Progenitor cell of endocrine pancreas (in vitro differentiated cells): ENCODE measurements around the gene ABCB9. TPM values are rescaled to one million over a fixed set of nuclear protein-coding genes. Genes with fewer than 3 reads are reported as not detected.

Experiments used
- DNase-seq: peaks from one replicate; pipeline ENCODE4 v3.0.0; 2021; ENCODE audit warnings: low spot score; ENCODE audit not compliant: unreplicated experiment
- H3K27ac Mint-ChIP-seq: 2 replicates; pipeline ENCODE4 v1.8.0; 2021; ENCODE audit warnings: mild to moderate bottlenecking, moderate library complexity, mixed read lengths
- H3K27me3 Mint-ChIP-seq: 2 replicates; pipeline ENCODE4 v1.8.0; 2021; ENCODE audit warnings: mixed read lengths
- H3K36me3 Mint-ChIP-seq: 2 replicates; pipeline ENCODE4 v1.8.0; 2022; ENCODE audit warnings: mixed read lengths; ENCODE audit not compliant: insufficient read depth
- H3K4me1 Mint-ChIP-seq: 2 replicates; pipeline ENCODE4 v1.8.0; 2021; ENCODE audit warnings: low read depth, mixed read lengths
- H3K4me3 Mint-ChIP-seq: 2 replicates; pipeline ENCODE4 v1.8.0; 2021; ENCODE audit warnings: low read depth, mild to moderate bottlenecking, moderate library complexity, mixed read lengths
- H3K9me3 Mint-ChIP-seq: 2 replicates; pipeline ENCODE4 v1.8.0; 2021; ENCODE audit warnings: low read depth, mixed read lengths
- CTCF ChIP-seq: fragments of 200-600 bp; sonication (generic); IDR thresholded peaks from one replicate; pipeline ENCODE4 v1.5.0; 2021; ENCODE audit warnings: antibody characterized with exemption, mild to moderate bottlenecking; ENCODE audit not compliant: unreplicated experiment
- total RNA-seq: library from RNA; stranded (reverse); gene quantifications from 2 replicates; pipeline ENCODE4 v1.2.1, GENCODE V29; 2021

Gene ABCB9
- total RNA-seq, 1 donor from 2014 or later = 10.4 TPM

GRCh38 chr12:122983789-122984515 is 17.7 kb upstream of the ABCB9 start:
- Mint-ChIP-seq H3K4me1 (peaks cover 15% of the 10 kb centered on the region), H3K36me3 (no peaks in the 10 kb centered on the region), H3K27ac (peak overlapping the region; percentile 60), H3K9me3 (no peaks in the 10 kb centered on the region), H3K4me3 (no peak overlapping the region), H3K27me3 (no peaks in the 10 kb centered on the region)
- no peak for DNase-seq
- TF ChIP-seq CTCF = no peak

DNA sequence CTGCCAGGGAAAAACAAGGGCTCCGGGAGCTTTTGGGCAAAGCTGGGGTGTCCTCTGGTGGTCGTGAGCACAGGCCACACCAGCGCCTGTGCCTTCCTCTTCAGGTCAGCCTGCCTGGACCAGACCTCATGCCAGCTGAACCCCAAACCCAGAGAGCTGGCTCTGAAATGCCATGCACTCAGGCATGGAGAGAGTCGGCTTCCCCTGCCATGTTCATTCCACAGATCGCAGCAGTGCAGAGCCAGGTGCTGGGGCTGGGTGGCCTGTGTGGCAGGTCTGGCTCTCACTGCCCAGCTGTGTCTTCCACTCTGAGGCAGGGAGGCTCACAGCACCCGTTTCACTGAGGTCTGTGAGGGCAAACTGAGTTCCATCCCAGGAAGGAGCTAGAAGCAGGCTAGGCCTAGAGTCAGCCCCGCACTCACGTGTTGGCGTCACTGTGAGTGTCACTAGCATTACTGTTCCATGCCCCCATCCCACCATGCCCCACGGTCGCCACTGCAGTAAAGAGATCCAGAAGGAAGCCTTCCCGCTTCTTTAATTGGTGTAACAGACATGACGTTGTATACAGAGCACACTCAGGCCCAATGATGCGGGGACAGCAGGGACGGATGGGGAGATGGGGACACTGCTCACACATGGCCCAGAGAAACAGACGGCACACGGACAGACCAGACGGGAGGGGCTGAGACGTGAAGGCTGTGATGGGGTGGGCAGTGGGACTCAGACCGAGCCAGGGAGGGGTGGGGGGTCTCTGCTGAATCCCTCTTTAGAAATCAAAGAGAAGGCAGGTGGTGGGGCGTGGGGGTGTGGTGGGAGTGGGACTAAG is 16.9 kb upstream of the ABCB9 start:
- Mint-ChIP-seq H3K36me3 (no peaks in the 10 kb centered on the region), H3K27me3 (no peaks in the 10 kb centered on the region), H3K27ac (no peak overlapping the region), H3K9me3 (no peaks in the 10 kb centered on the region), H3K4me3 (peak overlapping the region; percentile 55), H3K4me1 (peaks cover 15% of the 10 kb centered on the region)
- DNase-seq = no peak
- no peak for TF ChIP-seq CTCF

- DNase-seq = no peak
- H3K4me1 Mint-ChIP-seq = peaks cover 15% of the 10 kb centered on the region
- H3K9me3 Mint-ChIP-seq = no peaks in the 10 kb centered on the region
- H3K36me3 Mint-ChIP-seq = no peaks in the 10 kb centered on the region
- H3K27ac Mint-ChIP-seq = no peak overlapping the region
- peak overlapping the region; percentile 60 for H3K4me3 Mint-ChIP-seq
- no peak for TF ChIP-seq CTCF
- no peaks in the 10 kb centered on the region for H3K27me3 Mint-ChIP-seq
Measured at GRCh38 chr12:122982477-122982815, 16.2 kb upstream of the ABCB9 start.

GRCh38 chr12:122981587-122982476 is 15.6 kb upstream of the ABCB9 start:
- peaks cover 15% of the 10 kb centered on the region for H3K4me1 Mint-ChIP-seq
- H3K4me3 Mint-ChIP-seq = peak overlapping the region; percentile 85
- no peak for TF ChIP-seq CTCF
- no peak for DNase-seq
- H3K27ac Mint-ChIP-seq = no peak overlapping the region
- no peaks in the 10 kb centered on the region for H3K27me3 Mint-ChIP-seq
- no peaks in the 10 kb centered on the region for H3K9me3 Mint-ChIP-seq
- H3K36me3 Mint-ChIP-seq = no peaks in the 10 kb centered on the region

GRCh38 chr12:122981036-122981471 is 14.8 kb upstream of the ABCB9 start:
- peak overlapping the region; percentile 73 for H3K27ac Mint-ChIP-seq
- H3K4me1 Mint-ChIP-seq = peaks cover 16% of the 10 kb centered on the region
- H3K27me3 Mint-ChIP-seq = no peaks in the 10 kb centered on the region
- TF ChIP-seq CTCF = no peak
- DNase-seq = no peak
- no peaks in the 10 kb centered on the region for H3K9me3 Mint-ChIP-seq
- H3K4me3 Mint-ChIP-seq = peak overlapping the region; percentile 85
- no peaks in the 10 kb centered on the region for H3K36me3 Mint-ChIP-seq
